Mammary epithelial cell (primary cell): Measurements from ENCODE around the gene EFNA2.

Experiments
- EZH2 ChIP-seq: IDR thresholded peaks from 2 replicates; pipeline ENCODE4 v1.6.1; 2012; ENCODE audit warnings: low read length, inconsistent platforms, borderline replicate concordance
- TF ChIP-seq, protein P1 (sequence below), 2 donors: IDR thresholded peaks in 1 of 2; conservative IDR thresholded peaks in 1 of 2; 2 replicates each; pipeline ENCODE4 v1.5.1; 2011 to 2012; ENCODE audit warnings: inconsistent platforms in 2 of 2, low read length in 2 of 2, mild to moderate bottlenecking in 2 of 2, control low read depth in 1 of 2, low read depth in 1 of 2; ENCODE audit not compliant: insufficient read depth in 1 of 2; ENCODE audit errors: extremely low read depth in 1 of 2

DNA sequence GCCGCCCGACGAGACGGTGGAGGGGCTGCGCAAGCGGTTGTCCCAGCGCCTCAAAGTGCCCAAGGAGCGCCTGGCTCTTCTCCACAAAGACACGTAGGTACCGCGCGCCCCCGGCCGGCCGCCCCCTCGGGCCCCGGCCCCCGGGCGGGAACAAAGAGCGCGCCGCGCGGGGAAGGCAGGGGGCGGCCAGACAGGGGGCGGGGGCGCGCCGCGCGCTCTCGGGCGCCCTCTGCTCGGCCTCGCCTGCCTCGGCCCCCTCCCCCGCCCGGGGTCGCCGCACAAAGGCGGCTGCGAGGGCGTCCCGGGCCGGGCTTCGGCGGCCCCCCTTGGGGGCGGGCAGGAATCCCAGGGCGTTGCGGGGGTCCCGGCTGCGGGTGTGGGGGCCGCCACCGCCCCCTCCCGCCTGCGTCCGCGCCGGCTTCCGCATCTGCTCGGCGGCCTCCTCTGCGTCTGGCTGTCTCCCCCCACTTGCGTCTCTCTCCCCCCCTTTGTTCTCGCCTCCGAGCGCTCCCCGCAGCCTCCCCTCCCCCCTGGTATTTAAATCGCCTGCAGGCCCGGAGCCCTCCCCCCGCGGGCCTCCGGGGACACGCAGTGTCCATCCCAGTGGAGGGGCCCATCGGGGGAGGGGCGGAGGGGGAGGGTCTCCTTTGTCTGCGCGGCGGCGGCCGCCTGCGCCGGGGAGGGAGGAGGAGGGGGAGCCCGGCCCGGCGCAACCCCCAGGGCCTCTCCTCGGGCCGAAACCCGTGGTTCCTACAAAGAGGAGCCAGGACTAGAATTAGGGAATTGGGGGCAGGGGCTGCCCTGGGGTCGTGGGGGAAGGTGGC is 35.0 kb upstream of the EFNA2 start:
- TF ChIP-seq, protein P1, sequence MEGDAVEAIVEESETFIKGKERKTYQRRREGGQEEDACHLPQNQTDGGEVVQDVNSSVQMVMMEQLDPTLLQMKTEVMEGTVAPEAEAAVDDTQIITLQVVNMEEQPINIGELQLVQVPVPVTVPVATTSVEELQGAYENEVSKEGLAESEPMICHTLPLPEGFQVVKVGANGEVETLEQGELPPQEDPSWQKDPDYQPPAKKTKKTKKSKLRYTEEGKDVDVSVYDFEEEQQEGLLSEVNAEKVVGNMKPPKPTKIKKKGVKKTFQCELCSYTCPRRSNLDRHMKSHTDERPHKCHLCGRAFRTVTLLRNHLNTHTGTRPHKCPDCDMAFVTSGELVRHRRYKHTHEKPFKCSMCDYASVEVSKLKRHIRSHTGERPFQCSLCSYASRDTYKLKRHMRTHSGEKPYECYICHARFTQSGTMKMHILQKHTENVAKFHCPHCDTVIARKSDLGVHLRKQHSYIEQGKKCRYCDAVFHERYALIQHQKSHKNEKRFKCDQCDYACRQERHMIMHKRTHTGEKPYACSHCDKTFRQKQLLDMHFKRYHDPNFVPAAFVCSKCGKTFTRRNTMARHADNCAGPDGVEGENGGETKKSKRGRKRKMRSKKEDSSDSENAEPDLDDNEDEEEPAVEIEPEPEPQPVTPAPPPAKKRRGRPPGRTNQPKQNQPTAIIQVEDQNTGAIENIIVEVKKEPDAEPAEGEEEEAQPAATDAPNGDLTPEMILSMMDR (conservative IDR thresholded peaks at IDR 0.05 in 1 of 2, IDR thresholded peaks at IDR 0.05 in 1 of 2; ENCODE audit: extremely low read depth in 1 of 2, insufficient read depth in 1 of 2, low read depth in 1 of 2, low read length in 2 of 2), result no peak
- no peak for TF ChIP-seq EZH2
